AG04449 (cell line): ENCODE data around the gene FYCO1.

Experiments
- CTCF ChIA-PET: fragments of 350-600 bp; formaldehyde crosslinking; extraction: SDS; loops from one replicate; lab custom pipeline; 2021; ENCODE audit warnings: antibody characterized with exemption; lab: Yijun Ruan, JAX
- POLR2A ChIA-PET: fragments of 400-600, 350-600 bp; formaldehyde crosslinking; extraction: SDS; loops from one replicate; lab custom pipeline; 2020; ENCODE audit warnings: antibody characterized with exemption, inconsistent platforms; lab: Yijun Ruan, JAX
- DNase-seq: peaks from one replicate; pipeline ENCODE4 v3.0.0-alpha.2; 2010; ENCODE audit warnings: low read depth, low spot score
- H3K4me3 ChIP-seq: 2 replicates; pipeline ENCODE4 v1.5.1; 2011; ENCODE audit warnings: low read depth, mild to moderate bottlenecking, control low read depth, low read length
- TF ChIP-seq, protein P1 (sequence below): IDR thresholded peaks from one replicate; pipeline ENCODE4 v1.5.1; 2011; ENCODE audit warnings: mild to moderate bottlenecking, moderate library complexity, low read length, control low read depth, inconsistent platforms; ENCODE audit not compliant: insufficient read depth; ENCODE audit errors: missing control alignments

The FYCO1 gene

GRCh38 chr3:45870099-45870498, 125.5 kb downstream of the FYCO1 start:
- TF ChIP-seq, protein P1, sequence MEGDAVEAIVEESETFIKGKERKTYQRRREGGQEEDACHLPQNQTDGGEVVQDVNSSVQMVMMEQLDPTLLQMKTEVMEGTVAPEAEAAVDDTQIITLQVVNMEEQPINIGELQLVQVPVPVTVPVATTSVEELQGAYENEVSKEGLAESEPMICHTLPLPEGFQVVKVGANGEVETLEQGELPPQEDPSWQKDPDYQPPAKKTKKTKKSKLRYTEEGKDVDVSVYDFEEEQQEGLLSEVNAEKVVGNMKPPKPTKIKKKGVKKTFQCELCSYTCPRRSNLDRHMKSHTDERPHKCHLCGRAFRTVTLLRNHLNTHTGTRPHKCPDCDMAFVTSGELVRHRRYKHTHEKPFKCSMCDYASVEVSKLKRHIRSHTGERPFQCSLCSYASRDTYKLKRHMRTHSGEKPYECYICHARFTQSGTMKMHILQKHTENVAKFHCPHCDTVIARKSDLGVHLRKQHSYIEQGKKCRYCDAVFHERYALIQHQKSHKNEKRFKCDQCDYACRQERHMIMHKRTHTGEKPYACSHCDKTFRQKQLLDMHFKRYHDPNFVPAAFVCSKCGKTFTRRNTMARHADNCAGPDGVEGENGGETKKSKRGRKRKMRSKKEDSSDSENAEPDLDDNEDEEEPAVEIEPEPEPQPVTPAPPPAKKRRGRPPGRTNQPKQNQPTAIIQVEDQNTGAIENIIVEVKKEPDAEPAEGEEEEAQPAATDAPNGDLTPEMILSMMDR: no peak
- ChIA-PET POLR2A (no interaction called here), CTCF (no interaction called here)
- H3K4me3 ChIP-seq: no peak overlapping the region
- DNase-seq: no peak

DNA sequence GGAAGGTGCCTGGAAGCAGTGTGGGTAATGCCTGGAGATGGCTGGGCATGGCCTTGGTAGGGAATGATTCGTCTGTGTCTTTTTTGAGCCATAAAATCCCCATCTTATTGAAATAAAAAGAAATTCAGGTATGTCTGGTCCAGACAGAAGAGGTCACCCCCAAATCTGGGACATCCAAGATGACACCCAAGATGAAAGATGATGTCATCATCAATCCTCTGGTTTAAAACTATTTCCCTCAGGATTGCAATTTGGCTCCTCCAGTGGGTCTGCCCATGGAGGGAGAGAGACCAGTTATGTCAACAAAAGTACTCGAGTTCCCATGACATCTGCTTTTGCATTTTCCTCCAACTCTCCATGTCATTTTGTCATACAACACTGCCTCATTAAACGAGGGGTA, 126.0 kb downstream of the FYCO1 start:
- H3K4me3 ChIP-seq: no peak overlapping the region
- ChIA-PET CTCF (no interaction called here), POLR2A (no interaction called here)
- TF ChIP-seq, protein P1: no peak
- no peak for DNase-seq

- POLR2A ChIA-PET: no interaction called here
- no peak overlapping the region for H3K4me3 ChIP-seq
- DNase-seq: no peak
- TF ChIP-seq, protein P1: no peak
- CTCF ChIA-PET: interaction anchor here (1.0 kb wide), 2 partner anchors 9 to 16 kb away, joined by 3 read pairs; no protein-coding TSS in a partner anchor
Observed at GRCh38 chr3:45868650-45869049, 127.0 kb downstream of the FYCO1 start.

DNA sequence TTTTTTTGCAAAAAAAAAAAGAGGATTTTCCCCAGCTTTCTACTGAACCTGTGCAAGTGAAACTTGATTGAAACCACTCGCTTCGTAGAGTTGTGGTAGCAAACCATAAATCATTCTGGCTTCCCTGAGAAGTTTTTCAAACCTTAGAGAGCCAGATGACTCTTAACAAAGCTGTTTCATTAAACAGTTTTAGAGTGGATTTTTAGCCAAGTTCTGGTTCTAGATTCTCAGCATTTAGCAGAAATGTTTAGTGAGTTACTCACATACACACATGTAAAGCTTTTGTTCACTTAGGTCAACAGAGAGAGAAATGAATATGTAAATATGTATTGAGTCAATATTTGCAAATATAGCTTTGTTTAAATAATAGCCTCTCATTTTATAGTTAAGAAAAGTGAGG, 127.4 kb downstream of the FYCO1 start:
- DNase-seq: no peak
- ChIA-PET POLR2A (no interaction called here), CTCF (interaction anchor here (1.0 kb wide), 2 partner anchors 10 to 15 kb away, joined by 3 read pairs; no protein-coding TSS in a partner anchor)
- TF ChIP-seq, protein P1: no peak
- H3K4me3 ChIP-seq: no peak overlapping the region
